OCI-LY7 (cell line): ENCODE data around the gene RC3H1. TPM values are rescaled to one million over a fixed set of nuclear protein-coding genes. Genes with fewer than 3 reads are reported as not detected.

Source experiments
- BruUV-seq: library from RNA; stranded (reverse); fragments of 400-500 nt; replicated peaks from 2 replicates; lab custom pipeline; 2021; lab: Mats Ljungman, UMichigan
- CTCF ChIA-PET: fragments of 300-600 bp; sonication (Branson Sonifier 250); formaldehyde crosslinking; loops from one replicate; lab custom pipeline; 2022; ENCODE audit warnings: antibody characterized with exemption; ENCODE audit not compliant: unreplicated experiment; lab: Charles Lee
- POLR2A ChIA-PET: fragments of 300-600 bp; sonication (Branson Sonifier 250); formaldehyde crosslinking; loops from one replicate; lab custom pipeline; 2022; ENCODE audit warnings: antibody characterized with exemption; lab: Charles Lee
- DNase-seq: peaks from one replicate; pipeline ENCODE4 v3.0.0-alpha.2; 2015; ENCODE audit warnings: low spot score
- H2AFZ ChIP-seq: fragments of 200-600 bp; sonication (generic), shearing (Covaris generic); 2 replicates; pipeline ENCODE4 v1.6.1; 2014; ENCODE audit warnings: mild to moderate bottlenecking, antibody characterized with exemption, low read length, moderate library complexity
- H3K27ac ChIP-seq: fragments of 200-600 bp; sonication (generic); 2 replicates; pipeline ENCODE4 v1.5.1; 2014; ENCODE audit warnings: mixed run types, low read depth, mild to moderate bottlenecking, moderate library complexity, low read length, inconsistent platforms; ENCODE audit not compliant: poor library complexity, severe bottlenecking
- H3K36me3 ChIP-seq: fragments of 200-600 bp; sonication (generic); 2 replicates; pipeline ENCODE4 v1.6.1; 2014; ENCODE audit warnings: mild to moderate bottlenecking, antibody characterized with exemption, low read length, moderate library complexity, mixed read lengths; ENCODE audit not compliant: insufficient read depth
- H3K4me1 ChIP-seq: fragments of 200-600 bp; sonication (generic); 2 replicates; pipeline ENCODE4 v1.5.1; 2014; ENCODE audit warnings: mild to moderate bottlenecking, low read length; ENCODE audit not compliant: insufficient read depth, poor library complexity, severe bottlenecking
- H3K4me2 ChIP-seq: fragments of 200-600 bp; sonication (generic); 2 replicates; pipeline ENCODE4 v1.6.1; 2014; ENCODE audit warnings: mild to moderate bottlenecking, low read length
- H3K4me3 ChIP-seq: fragments of 200-600 bp; sonication (generic); 2 replicates; pipeline ENCODE4 v1.5.1; 2014; ENCODE audit warnings: mild to moderate bottlenecking, low read depth, low read length; ENCODE audit not compliant: poor library complexity, severe bottlenecking
- H3K79me2 ChIP-seq: fragments of 200-600 bp; sonication (generic); 2 replicates; pipeline ENCODE4 v1.6.1; 2016; ENCODE audit warnings: low read depth, mild to moderate bottlenecking, low read length, moderate library complexity, mixed read lengths; ENCODE audit not compliant: insufficient read depth
- H3K9me2 ChIP-seq: fragments of 200-600 bp; sonication (generic); 2 replicates; pipeline ENCODE4 v1.6.1; 2016; ENCODE audit warnings: mild to moderate bottlenecking, low read length, mixed read lengths; ENCODE audit not compliant: insufficient read depth
- H3K9me3 ChIP-seq: fragments of 200-600 bp; sonication (generic); 2 replicates; pipeline ENCODE4 v1.6.1; 2014; ENCODE audit warnings: mild to moderate bottlenecking, mixed run types, low read length, mixed read lengths
- H4K20me1 ChIP-seq: fragments of 200-600 bp; sonication (generic); 2 replicates; pipeline ENCODE4 v1.6.1; 2014; ENCODE audit warnings: mild to moderate bottlenecking, antibody characterized with exemption, low read length, moderate library complexity, mixed read lengths; ENCODE audit not compliant: insufficient read depth
- CTCF ChIP-seq: fragments of 200-600 bp; sonication (generic); conservative IDR thresholded peaks from 2 replicates; pipeline ENCODE4 v1.5.1; 2014; ENCODE audit warnings: mild to moderate bottlenecking, antibody characterized with exemption, low read length, moderate library complexity, mixed read lengths
- EZH2phosphoT487 ChIP-seq: fragments of 200-600 bp; sonication (generic); IDR thresholded peaks from 2 replicates; pipeline ENCODE4 v1.6.1; 2018; ENCODE audit warnings: low read depth, borderline replicate concordance, mild to moderate bottlenecking, mixed run types, antibody characterized with exemption, low read length, moderate library complexity, mixed read lengths
- intact Hi-C: fragments of 100-400 bp; cut with micrococcal nuclease; formaldehyde crosslinking; loops from one replicate; pipeline ENCODE4 v1.10.0; 2022; ENCODE audit not compliant: unreplicated experiment
- total RNA-seq, 2 experiments: library from RNA; depleted of rRNA in 1 of 2; stranded (reverse); fragments of >200 nt in 1 of 2; shearing (Covaris generic) in 1 of 2; gene quantifications; 2 replicates each; pipeline ENCODE4 v1.2.3, GENCODE V29; 2014 to 2022

RC3H1 gene
- total RNA-seq, 2 experiments from 2014 or later = 21.0 to 34.0 TPM

DNA sequence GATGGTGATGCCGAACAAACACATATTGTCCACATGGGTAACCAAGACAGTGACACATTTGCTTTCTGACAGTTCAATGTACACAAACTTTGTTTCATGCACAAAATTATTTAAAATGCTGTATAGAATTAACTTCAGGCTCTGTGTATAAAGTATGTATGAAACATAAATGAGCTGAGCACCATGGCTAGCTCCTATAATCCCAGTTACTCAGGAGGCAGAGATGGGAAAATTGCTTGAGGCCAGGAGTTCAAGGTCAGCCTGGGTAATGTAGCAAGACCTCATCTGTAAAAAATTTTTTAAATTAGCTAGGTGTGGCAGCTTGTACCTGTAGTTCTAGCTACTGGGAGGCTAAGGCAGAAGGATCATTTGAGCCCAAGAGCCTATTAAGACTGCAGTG is 19.2 kb upstream of the RC3H1 start:
- ChIA-PET POLR2A (no interaction called here), CTCF (no interaction called here)
- TF ChIP-seq CTCF (no peak), EZH2phosphoT487 (no peak)
- no peak overlapping the region for H3K4me3 ChIP-seq
- intact Hi-C loops = no loop called here
- no peak for DNase-seq
- no peaks in the 10 kb centered on the region for H3K79me2 ChIP-seq
- no peak overlapping the region for H2AFZ ChIP-seq
- no peaks in the 10 kb centered on the region for H3K36me3 ChIP-seq
- H3K4me2 ChIP-seq = no peak overlapping the region
- BruUV-seq = no TSS peak
- H3K9me3 ChIP-seq = no peaks in the 10 kb centered on the region
- no peaks in the 10 kb centered on the region for H3K9me2 ChIP-seq
- H3K27ac ChIP-seq = no peak overlapping the region
- H4K20me1 ChIP-seq = no peaks in the 10 kb centered on the region
- H3K4me1 ChIP-seq = no peaks in the 10 kb centered on the region

- Histone ChIP-seq H3K9me3 (no peaks in the 10 kb centered on the region), H3K36me3 (no peaks in the 10 kb centered on the region), H3K27ac (no peak overlapping the region), H4K20me1 (no peaks in the 10 kb centered on the region), H3K79me2 (no peaks in the 10 kb centered on the region), H3K4me2 (no peak overlapping the region), H2AFZ (no peak overlapping the region), H3K4me3 (no peak overlapping the region), H3K9me2 (no peaks in the 10 kb centered on the region), H3K4me1 (no peaks in the 10 kb centered on the region)
- intact Hi-C loops = no loop called here
- no TSS peak for BruUV-seq
- CTCF ChIA-PET = no interaction called here
- DNase-seq = no peak
- POLR2A ChIA-PET = no interaction called here
- no peak for TF ChIP-seq EZH2phosphoT487
- no peak for TF ChIP-seq CTCF
These were observed 18.2 kb upstream of the RC3H1 start for GRCh38 chr1:174040387-174040786.

DNA sequence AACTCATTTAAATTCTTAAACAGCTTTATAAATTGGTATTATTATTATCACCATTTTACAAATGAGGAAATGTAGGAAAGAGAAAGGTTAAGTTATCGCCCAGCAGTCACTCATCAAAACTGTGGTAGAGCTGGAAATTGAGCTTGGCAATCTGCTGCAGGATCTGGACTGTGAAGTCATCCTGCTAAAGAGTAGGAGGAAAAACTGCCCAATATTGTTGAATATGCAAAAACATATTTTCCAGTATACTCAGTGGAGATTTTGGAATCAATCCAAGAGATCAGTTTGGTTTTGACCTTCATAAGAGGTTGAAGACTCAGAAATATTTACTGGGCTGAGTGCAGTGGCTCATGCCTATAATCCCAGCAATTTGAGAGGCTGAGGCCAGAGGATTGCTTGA is 16.9 kb upstream of the RC3H1 start:
- H4K20me1 ChIP-seq = no peaks in the 10 kb centered on the region
- no peak overlapping the region for H3K27ac ChIP-seq
- H3K4me3 ChIP-seq = no peak overlapping the region
- BruUV-seq = no TSS peak
- ChIA-PET CTCF (interaction anchor here (0.5 kb wide), 1 partner anchor 234 kb away, joined by 3 read pairs; no protein-coding TSS in a partner anchor), POLR2A (no interaction called here)
- H3K4me1 ChIP-seq = no peaks in the 10 kb centered on the region
- no peak overlapping the region for H2AFZ ChIP-seq
- H3K9me2 ChIP-seq = no peaks in the 10 kb centered on the region
- no peaks in the 10 kb centered on the region for H3K36me3 ChIP-seq
- no peak overlapping the region for H3K4me2 ChIP-seq
- no peak for DNase-seq
- no peak for TF ChIP-seq EZH2phosphoT487
- no peak for TF ChIP-seq CTCF
- no peaks in the 10 kb centered on the region for H3K79me2 ChIP-seq
- H3K9me3 ChIP-seq = no peaks in the 10 kb centered on the region
- intact Hi-C loops = no loop called here
